GM18502 (cell line): ENCODE measurements around the gene SNX27.
"Not testable (repeated sequence)": the region's sequence is repeated elsewhere in the genome, so short reads cannot be mapped to it uniquely, and the experiment has no call there.

Source experiments
- ATAC-seq: cut with Tn5 transposase; IDR thresholded peaks from one replicate; pipeline ENCODE4 v1.9.1; 2021; ENCODE audit warnings: mild to moderate bottlenecking; ENCODE audit not compliant: unreplicated experiment, poor library complexity

The SNX27 gene

DNA sequence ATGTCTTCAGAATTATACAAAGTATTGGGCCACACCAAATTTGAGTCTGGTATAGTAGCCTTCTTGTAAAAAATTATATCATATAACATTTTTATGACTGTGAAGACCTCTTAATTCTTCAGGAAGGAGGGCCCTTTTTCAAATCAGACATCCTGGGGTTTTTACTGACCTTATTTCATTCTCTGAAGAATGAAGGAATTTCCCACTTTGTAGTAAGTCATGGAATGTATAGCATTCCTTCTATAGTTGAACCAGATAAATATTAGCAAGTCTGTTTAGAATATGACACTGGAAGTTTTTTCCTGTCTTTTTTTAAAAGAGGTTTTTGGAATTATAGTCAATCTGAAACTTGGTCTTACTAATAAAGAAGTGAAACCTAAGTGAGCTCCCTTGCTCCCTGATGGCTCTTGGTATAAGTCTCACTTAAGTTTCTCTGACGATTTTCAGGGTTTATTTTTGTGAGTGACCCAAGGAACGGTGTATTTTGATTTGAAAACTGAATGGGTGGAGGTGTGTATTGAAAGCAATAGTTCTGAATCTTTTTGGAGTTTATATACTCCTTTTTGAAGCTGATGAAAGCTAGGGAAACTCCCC lies 23.7 kb downstream of the SNX27 start:
- ATAC-seq = no peak

GRCh38 chr1:151638074-151638775 lies 26.4 kb downstream of the SNX27 start:
- ATAC-seq = no peak

- no peak for ATAC-seq
These were observed 27.0 kb downstream of the SNX27 start for GRCh38 chr1:151638812-151639211.

GRCh38 chr1:151639466-151639865 lies 27.6 kb downstream of the SNX27 start:
- no peak for ATAC-seq

GRCh38 chr1:151641229-151641628 lies 29.4 kb downstream of the SNX27 start:
- no peak for ATAC-seq

DNA sequence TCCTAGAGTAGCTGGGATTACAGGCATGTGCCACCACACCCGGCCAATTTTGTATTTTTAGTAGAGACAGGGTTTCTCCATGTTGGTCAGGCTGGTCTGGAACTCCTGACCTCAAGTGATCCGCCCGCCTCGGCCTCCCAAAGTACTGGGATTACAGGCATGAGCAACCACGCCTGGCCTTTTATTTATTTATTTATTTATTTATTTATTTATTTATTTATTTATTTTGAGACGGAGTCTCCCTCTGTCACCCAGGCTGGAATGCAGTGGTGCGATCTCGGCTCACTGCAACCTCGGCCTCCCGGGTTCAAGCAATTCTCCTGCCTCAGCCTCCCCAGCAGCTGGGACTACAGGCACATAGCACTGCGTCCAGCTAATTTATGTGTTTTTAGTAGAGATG lies 31.2 kb downstream of the SNX27 start:
- ATAC-seq = not testable (repeated sequence)

DNA sequence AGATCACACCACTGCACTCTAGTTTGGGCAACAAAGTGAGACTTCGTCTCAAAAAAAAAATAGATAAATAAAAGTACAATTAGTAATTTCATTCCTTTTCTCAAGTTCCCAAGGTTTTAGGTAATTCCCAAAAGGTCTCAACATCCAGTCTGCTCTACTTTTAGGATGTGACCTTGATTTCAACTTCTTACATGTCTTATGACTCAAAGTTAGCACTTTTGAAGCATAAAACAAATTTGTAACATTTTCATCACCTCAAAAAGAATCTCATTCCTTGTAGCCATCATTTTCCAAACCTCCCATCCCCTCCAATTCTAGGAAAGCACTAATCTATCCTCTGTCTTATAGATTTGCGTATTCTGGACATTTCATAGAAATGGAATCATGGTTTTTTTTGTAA lies 32.2 kb downstream of the SNX27 start:
- ATAC-seq = no peak

GRCh38 chr1:151653397-151653796 lies 41.5 kb downstream of the SNX27 start:
- ATAC-seq = no peak

GRCh38 chr1:151655371-151655770 lies 43.5 kb downstream of the SNX27 start:
- ATAC-seq = no peak

- ATAC-seq = no peak
These were observed 49.9 kb downstream of the SNX27 start for GRCh38 chr1:151661751-151662150.

GRCh38 chr1:151668090-151668489 lies 56.2 kb downstream of the SNX27 start:
- ATAC-seq = no peak

DNA sequence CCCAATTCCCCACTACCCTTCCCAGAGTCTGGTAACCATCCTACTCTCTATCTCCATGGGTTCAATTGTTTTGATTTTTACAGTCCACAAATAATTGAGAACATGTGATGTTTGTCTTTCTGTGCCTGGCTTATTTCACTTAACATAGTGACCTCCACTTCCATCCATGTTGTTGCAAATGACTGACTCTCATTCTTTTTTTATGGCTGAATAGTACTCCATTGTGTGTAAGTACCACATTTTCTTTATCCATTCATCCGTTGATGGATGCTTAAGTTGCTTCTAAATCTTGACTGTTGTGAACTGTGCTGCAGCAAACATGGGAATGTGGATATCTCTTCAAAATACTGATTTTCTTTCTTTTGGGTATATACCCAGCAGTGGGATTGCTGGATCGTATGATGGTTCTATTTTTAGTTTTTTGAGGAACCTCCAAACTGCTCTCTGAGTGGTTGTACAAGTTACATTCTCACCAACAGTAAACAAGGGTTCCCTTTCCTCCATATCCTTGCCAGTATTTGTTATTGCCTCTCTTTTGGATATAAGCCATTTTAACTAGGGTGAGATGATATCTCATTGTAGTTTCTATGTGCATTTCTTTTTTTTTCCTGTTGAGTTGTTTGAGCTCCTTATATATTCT lies 58.3 kb downstream of the SNX27 start:
- ATAC-seq = not testable (repeated sequence)

DNA sequence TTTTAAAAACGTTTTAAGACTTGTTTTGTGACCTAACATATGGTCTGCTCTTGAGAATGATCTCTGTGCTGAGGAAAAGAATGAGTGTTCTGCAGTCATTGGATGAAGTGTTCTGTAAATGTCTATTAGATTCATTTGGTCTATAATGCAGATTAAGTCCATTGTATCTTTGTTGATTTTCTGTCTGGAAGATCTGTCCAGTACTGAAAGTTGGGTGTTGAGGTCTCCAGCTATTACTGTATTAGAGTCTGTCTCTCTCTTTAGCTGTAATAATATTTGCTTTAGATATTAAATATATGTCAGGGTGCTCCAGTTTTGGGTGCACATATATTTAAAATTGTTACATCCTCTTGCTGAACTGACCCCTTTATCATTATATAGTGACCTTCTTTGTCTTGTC lies 61.6 kb downstream of the SNX27 start:
- ATAC-seq = no peak

DNA sequence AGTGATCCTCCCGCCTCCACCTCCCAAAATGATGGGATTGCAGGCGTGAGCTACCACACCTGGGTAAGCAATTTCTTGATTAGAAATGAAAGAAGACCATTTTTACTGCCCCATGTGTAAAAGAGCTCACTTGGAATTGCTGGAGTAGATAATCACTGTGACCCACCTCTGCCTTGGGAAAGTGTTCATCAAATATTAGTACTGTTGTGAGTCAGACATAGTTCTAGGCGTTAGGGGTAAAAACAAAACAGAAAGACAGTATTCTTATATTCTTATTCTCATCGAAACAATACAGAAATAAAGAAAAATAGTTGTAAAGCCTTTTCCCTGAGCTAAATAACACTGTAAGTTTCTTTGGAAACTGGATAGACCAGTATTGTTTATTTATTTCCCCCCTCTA lies 68.5 kb downstream of the SNX27 start:
- no peak for ATAC-seq

DNA sequence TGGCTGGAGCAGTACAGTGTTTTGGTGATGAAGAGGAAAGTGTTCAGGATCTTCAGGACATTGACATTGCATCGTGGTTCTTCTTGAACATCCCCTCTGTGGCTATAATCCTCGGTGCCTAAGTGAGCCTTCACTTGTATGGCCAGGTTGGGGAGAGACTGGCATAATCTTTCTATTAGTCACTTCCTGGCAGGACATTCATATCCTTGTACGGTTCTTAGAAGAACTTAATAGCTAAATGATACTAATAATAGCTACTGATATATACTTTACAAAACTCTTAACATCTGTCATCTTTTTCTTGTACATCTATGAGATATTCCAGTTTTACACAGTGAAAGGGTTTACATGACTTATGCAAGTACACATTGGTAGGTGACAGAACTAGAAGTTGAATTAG lies 69.0 kb downstream of the SNX27 start:
- no peak for ATAC-seq

DNA sequence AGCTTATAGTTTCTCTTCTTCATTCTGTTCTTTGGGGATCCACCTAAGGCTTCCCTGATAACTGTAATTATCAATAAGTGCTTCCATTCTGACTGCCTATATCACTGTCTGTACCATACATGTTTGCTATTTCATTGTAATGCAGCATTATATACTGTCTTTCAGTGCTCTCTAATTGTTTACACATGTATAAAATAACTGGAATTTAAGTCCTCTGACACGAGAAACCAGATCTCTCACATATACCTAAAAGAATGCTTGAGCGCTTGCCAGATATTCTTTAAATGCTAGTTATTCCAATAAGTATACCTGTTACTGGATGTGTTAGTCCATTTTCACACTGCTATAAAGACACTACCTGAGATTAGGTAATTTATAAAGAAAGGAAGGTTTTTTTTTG lies 70.1 kb downstream of the SNX27 start:
- no peak for ATAC-seq

GRCh38 chr1:151682901-151683300 lies 71.1 kb downstream of the SNX27 start:
- not testable (repeated sequence) for ATAC-seq

DNA sequence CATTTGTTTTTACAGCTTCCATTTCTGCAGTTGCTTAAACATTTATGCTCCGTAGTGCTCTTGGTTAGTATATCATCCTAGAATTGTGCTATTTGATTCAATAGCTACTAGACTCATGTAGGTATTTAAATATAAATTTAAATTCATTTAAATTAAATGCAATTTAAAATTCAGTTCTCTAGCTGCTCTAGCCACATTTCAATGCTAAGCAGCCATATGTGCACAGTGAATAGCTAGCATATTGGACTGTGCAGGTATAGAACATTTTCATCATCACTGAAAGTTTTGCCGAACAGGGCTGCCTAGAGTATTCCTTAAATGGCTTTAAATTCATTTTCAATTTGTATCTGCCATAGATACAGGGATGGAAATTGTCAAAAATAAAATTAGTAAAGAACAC lies 72.3 kb downstream of the SNX27 start:
- ATAC-seq = no peak

DNA sequence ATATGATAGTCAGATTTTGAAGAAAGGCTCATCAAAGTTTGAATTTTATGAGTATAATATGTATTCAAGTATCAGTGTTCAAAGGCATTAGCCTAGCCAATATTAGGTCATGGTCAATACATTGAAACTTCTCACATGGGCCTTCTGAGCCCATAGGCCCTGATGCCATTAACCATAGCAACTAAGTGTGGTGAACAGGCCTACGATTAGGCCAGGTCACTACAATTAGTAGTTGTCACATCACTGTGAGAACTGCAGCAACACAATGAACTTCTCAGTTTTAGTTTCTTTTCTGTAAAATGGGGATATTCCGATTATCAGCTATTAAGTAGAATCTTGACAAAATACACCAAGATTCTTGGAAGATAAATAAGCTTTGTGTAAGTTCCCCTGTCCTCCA lies 74.7 kb downstream of the SNX27 start:
- ATAC-seq = no peak

DNA sequence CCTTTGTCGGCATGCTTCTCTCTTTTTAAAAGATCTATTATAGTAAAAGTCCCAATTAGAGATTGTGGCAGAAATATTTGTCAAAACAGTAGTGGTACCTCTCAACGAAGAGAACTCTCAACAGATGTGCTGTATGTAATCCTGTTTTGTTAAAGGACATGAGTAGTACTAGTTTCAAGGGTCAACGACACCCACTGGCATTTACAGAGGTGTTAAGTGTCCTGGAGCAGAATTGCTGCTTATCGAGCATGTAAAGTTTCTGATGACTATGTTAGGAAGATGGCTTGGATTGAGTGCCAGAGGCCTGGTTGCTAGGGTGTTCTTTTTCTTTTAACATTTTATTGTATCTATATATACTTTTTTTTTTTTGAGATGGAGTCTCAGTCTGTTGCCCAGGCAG lies 77.6 kb downstream of the SNX27 start:
- ATAC-seq = no peak

DNA sequence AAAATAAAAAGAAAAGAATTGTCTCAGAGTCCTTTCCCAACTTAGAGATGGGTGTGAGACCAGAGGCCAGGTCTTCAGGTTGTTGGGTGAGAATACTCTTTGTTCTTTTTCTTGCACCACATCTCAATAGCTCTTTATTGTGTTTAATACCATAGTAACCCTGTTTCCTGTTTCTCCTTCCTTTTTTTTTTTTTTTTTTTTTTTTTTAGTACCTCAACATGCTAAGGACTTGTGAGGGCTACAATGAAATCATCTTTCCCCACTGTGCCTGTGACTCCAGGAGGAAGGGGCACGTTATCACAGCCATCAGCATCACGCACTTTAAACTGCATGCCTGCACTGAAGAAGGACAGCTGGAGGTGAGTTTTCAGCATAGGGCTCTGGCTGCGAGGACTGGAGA lies 80.4 kb downstream of the SNX27 start:
- no peak for ATAC-seq
